SK-N-SH (cell line): ENCODE measurements around the gene TRH.

Source experiments
- EP300 ChIP-seq, 2 experiments: IDR thresholded peaks; 2 replicates each; pipeline versions ENCODE4 v1.4.0 to v1.6.1; 2012; ENCODE audit warnings: borderline replicate concordance in 1 of 2, low read depth in 1 of 2, low read length in 1 of 2
- EZH2phosphoT487 ChIP-seq: fragments of 200-600 bp; sonication (generic); IDR thresholded peaks from 2 replicates; pipeline ENCODE4 v1.6.1; 2017; ENCODE audit warnings: low read depth, mixed run types, mild to moderate bottlenecking, antibody characterized with exemption, moderate library complexity, borderline replicate concordance
- GATA2 ChIP-seq: sonication (generic); formaldehyde crosslinking; IDR thresholded peaks from 2 replicates; pipeline ENCODE4 v1.5.0; 2020; ENCODE audit warnings: mild to moderate bottlenecking, missing genetic modification reagents
- JUND ChIP-seq: IDR thresholded peaks from 2 replicates; pipeline ENCODE4 v1.4.0; 2012
- MXI1 ChIP-seq: IDR thresholded peaks from 2 replicates; pipeline ENCODE4 v1.6.1; 2012; ENCODE audit warnings: mild to moderate bottlenecking, low read depth, low read length, improper control_type of control experiment
- RCOR1 ChIP-seq: fragments of 150-350 bp; IDR thresholded peaks from 2 replicates; pipeline ENCODE4 v1.6.1; 2017; ENCODE audit warnings: antibody characterized with exemption, low read length
- SIN3A ChIP-seq: IDR thresholded peaks from 2 replicates; pipeline ENCODE4 v1.6.1; 2012; ENCODE audit warnings: low read depth, mild to moderate bottlenecking, low read length, moderate library complexity, borderline replicate concordance
- SMC3 ChIP-seq: IDR thresholded peaks from 2 replicates; pipeline ENCODE4 v1.6.1; 2012; ENCODE audit warnings: low read depth, low read length, improper control_type of control experiment
- TF ChIP-seq, protein P1 (sequence below): fragments of 150-350 bp; IDR thresholded peaks from 2 replicates; pipeline ENCODE4 v1.6.1; 2016; ENCODE audit warnings: mild to moderate bottlenecking, low read depth, low read length
- TF ChIP-seq, protein P2 (sequence below): fragments of 200-600 bp; sonication (generic); IDR thresholded peaks from 2 replicates; pipeline ENCODE4 v1.6.1; 2017; ENCODE audit warnings: antibody characterized with exemption, mild to moderate bottlenecking, moderate library complexity
- TF ChIP-seq, protein P3 (sequence below): IDR thresholded peaks from 2 replicates; pipeline ENCODE4 v1.6.1; 2012; ENCODE audit warnings: mild to moderate bottlenecking, low read depth, low read length, moderate library complexity

DNA sequence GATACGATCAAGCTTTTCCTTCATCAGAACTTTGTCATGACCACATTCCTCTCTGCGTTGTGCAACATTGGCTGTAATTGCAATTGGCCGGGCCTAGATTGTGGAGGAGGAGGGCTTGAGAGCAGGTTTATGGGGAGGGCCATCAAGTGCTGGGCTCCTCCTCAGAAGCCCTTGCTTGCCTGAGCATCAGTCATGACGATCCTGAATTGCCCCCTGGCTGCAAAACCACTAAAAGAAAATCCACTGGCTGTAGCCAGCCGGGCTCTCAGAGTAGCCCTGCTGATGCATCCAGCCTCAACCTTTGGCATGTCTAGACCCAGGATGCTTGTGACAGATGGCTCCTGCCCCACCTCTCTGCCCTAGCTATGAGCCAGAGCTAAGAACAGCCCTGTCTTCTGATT is 13.4 kb upstream of the TRH start:
- TF ChIP-seq GATA2 (no peak), EP300 (IDR thresholded peaks at IDR 0.05; ENCODE audit: borderline replicate concordance in 1 of 2, low read depth in 1 of 2, low read length in 1 of 2) (no peak), JUND (no peak), SIN3A (no peak), SMC3 (no peak), MXI1 (no peak), EZH2phosphoT487 (no peak), RCOR1 (no peak)
- TF ChIP-seq, protein P1, sequence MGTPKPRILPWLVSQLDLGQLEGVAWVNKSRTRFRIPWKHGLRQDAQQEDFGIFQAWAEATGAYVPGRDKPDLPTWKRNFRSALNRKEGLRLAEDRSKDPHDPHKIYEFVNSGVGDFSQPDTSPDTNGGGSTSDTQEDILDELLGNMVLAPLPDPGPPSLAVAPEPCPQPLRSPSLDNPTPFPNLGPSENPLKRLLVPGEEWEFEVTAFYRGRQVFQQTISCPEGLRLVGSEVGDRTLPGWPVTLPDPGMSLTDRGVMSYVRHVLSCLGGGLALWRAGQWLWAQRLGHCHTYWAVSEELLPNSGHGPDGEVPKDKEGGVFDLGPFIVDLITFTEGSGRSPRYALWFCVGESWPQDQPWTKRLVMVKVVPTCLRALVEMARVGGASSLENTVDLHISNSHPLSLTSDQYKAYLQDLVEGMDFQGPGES, result no peak
- TF ChIP-seq, protein P2, sequence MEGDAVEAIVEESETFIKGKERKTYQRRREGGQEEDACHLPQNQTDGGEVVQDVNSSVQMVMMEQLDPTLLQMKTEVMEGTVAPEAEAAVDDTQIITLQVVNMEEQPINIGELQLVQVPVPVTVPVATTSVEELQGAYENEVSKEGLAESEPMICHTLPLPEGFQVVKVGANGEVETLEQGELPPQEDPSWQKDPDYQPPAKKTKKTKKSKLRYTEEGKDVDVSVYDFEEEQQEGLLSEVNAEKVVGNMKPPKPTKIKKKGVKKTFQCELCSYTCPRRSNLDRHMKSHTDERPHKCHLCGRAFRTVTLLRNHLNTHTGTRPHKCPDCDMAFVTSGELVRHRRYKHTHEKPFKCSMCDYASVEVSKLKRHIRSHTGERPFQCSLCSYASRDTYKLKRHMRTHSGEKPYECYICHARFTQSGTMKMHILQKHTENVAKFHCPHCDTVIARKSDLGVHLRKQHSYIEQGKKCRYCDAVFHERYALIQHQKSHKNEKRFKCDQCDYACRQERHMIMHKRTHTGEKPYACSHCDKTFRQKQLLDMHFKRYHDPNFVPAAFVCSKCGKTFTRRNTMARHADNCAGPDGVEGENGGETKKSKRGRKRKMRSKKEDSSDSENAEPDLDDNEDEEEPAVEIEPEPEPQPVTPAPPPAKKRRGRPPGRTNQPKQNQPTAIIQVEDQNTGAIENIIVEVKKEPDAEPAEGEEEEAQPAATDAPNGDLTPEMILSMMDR, result no peak
- TF ChIP-seq, protein P3, sequence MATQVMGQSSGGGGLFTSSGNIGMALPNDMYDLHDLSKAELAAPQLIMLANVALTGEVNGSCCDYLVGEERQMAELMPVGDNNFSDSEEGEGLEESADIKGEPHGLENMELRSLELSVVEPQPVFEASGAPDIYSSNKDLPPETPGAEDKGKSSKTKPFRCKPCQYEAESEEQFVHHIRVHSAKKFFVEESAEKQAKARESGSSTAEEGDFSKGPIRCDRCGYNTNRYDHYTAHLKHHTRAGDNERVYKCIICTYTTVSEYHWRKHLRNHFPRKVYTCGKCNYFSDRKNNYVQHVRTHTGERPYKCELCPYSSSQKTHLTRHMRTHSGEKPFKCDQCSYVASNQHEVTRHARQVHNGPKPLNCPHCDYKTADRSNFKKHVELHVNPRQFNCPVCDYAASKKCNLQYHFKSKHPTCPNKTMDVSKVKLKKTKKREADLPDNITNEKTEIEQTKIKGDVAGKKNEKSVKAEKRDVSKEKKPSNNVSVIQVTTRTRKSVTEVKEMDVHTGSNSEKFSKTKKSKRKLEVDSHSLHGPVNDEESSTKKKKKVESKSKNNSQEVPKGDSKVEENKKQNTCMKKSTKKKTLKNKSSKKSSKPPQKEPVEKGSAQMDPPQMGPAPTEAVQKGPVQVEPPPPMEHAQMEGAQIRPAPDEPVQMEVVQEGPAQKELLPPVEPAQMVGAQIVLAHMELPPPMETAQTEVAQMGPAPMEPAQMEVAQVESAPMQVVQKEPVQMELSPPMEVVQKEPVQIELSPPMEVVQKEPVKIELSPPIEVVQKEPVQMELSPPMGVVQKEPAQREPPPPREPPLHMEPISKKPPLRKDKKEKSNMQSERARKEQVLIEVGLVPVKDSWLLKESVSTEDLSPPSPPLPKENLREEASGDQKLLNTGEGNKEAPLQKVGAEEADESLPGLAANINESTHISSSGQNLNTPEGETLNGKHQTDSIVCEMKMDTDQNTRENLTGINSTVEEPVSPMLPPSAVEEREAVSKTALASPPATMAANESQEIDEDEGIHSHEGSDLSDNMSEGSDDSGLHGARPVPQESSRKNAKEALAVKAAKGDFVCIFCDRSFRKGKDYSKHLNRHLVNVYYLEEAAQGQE, result no peak
